K562 (cell line): Measurements from ENCODE around the gene MAP4. TPM values are rescaled to one million over a fixed set of nuclear protein-coding genes. Genes with fewer than 3 reads are reported as not detected.

ENCODE experiments used
- AFF4 ChIP-seq: sonication (generic); formaldehyde crosslinking; IDR thresholded peaks from 2 replicates; pipeline ENCODE4 v1.8.0; 2023; ENCODE audit warnings: mild to moderate bottlenecking, missing genetic modification reagents
- BACH1 ChIP-seq: fragments of 200-800 bp; sonication (Bioruptor generic); IDR thresholded peaks from 2 replicates; pipeline ENCODE4 v1.6.1; 2016; ENCODE audit warnings: missing genetic modification characterization, missing compliant biosample characterization
- BRCA1 ChIP-seq, 2 experiments: fragments of 450-650 bp in 1 of 2; sonication (generic) in 1 of 2; formaldehyde crosslinking in 1 of 2; IDR thresholded peaks; 2 replicates each; pipeline versions ENCODE4 v1.5.0 to v1.6.1; 2017 to 2020; ENCODE audit warnings: mild to moderate bottlenecking in 1 of 2, missing genetic modification reagents in 1 of 2
- C11orf30 ChIP-seq: fragments of 450-650 bp; IDR thresholded peaks from 2 replicates; pipeline ENCODE4 v1.6.1; 2016; ENCODE audit warnings: low read depth, mild to moderate bottlenecking
- CLOCK ChIP-seq: fragments of 250-450 bp; sonication (Bioruptor Pico); IDR thresholded peaks from 2 replicates; pipeline ENCODE4 v1.4.0; 2020; ENCODE audit warnings: mild to moderate bottlenecking, moderate library complexity, borderline replicate concordance
- EP300 ChIP-seq: IDR thresholded peaks from 2 replicates; pipeline ENCODE4 v1.6.1; 2012; ENCODE audit warnings: low read length, improper control_type of control experiment
- FUS ChIP-seq: fragments of 200-400 bp; formaldehyde crosslinking; optimal IDR thresholded peaks from 2 replicates; pipeline ENCODE3; 2017; ENCODE audit warnings: low read depth, low read length
- HLTF ChIP-seq: fragments of 450-650 bp; IDR thresholded peaks from 2 replicates; pipeline ENCODE4 v1.6.1; 2016
- LARP7 ChIP-seq: fragments of 450-650 bp; IDR thresholded peaks from 2 replicates; pipeline ENCODE4 v1.6.1; 2016
- MAFF ChIP-seq: IDR thresholded peaks from 2 replicates; pipeline ENCODE4 v1.6.1; 2012; ENCODE audit warnings: low read length, improper control_type of control experiment
- PHB ChIP-seq: fragments of 250-450 bp; sonication (Bioruptor Pico); IDR thresholded peaks from 2 replicates; pipeline ENCODE4 v1.5.0; 2021
- PHF8 ChIP-seq: fragments of 200-600 bp; sonication (generic); IDR thresholded peaks from 2 replicates; pipeline ENCODE4 v1.6.1; 2012; ENCODE audit warnings: mixed run types, mild to moderate bottlenecking, inconsistent platforms, low read length, moderate library complexity, borderline replicate concordance
- POLR2AphosphoS2 ChIP-seq: IDR thresholded peaks from 2 replicates; pipeline ENCODE4 v1.6.1; 2012; ENCODE audit warnings: low read length, improper control_type of control experiment
- SMARCA5 ChIP-seq: fragments of 450-650 bp; IDR thresholded peaks from 2 replicates; pipeline ENCODE4 v1.6.1; 2016
- STAT5A ChIP-seq: IDR thresholded peaks from 2 replicates; pipeline ENCODE4 v1.6.1; 2012; ENCODE audit warnings: low read length, inconsistent platforms, borderline replicate concordance
- ZBTB1 ChIP-seq: sonication (generic); formaldehyde crosslinking; IDR thresholded peaks from 2 replicates; pipeline ENCODE4 v1.8.1; 2023; ENCODE audit warnings: missing genetic modification reagents, low read depth, mild to moderate bottlenecking, borderline replicate concordance
- ZFP30 ChIP-seq: fragments of 250-450 bp; sonication (Bioruptor Pico); IDR thresholded peaks from 2 replicates; pipeline ENCODE4 v1.8.0; 2022; ENCODE audit warnings: moderate library complexity, mild to moderate bottlenecking, inconsistent platforms, borderline replicate concordance
- ZNF23 ChIP-seq: fragments of 250-450 bp; sonication (Bioruptor Pico); IDR thresholded peaks from 2 replicates; pipeline ENCODE4 v1.4.0; 2020; ENCODE audit warnings: mild to moderate bottlenecking
- ZNF280B ChIP-seq: fragments of 250-450 bp; sonication (Bioruptor Pico); IDR thresholded peaks from 2 replicates; pipeline ENCODE4 v1.5.1; 2021; ENCODE audit warnings: mild to moderate bottlenecking
- ZNF316 ChIP-seq: fragments of 450-650 bp; IDR thresholded peaks from 2 replicates; pipeline ENCODE4 v1.6.1; 2016
- ZNF354B ChIP-seq: fragments of 250-450 bp; sonication (Bioruptor Pico); IDR thresholded peaks from 2 replicates; pipeline ENCODE4 v1.4.0; 2020
- ZNF584 ChIP-seq: fragments of 200-800 bp; sonication (Bioruptor generic); IDR thresholded peaks from 2 replicates; pipeline ENCODE4 v1.6.1; 2016; ENCODE audit warnings: low read depth, mild to moderate bottlenecking, missing genetic modification characterization, missing compliant biosample characterization
- polyA plus RNA-seq, 8 experiments: library from polyadenylated mRNA; depleted of rRNA in 4 of 8; stranded (reverse) in 5 of 8; unstranded in 3 of 8; fragments of >200 nt; fragmentation: Nextera tagmentation in 2 of 8; fragmentation: Illumina TruSeq in 1 of 8; extraction: Ambion mirVana in 2 of 8; extraction: Trizol in 1 of 8; gene quantifications; 2 replicates each; pipeline versions ENCODE4 v1.2.1 to v1.2.3, GENCODE V29; 2011 to 2014; ENCODE audit warnings: inconsistent platforms in 1 of 8, missing spikeins in 1 of 8
- total RNA-seq, 7 experiments: library from RNA; depleted of rRNA in 6 of 7; stranded (reverse); fragments of >200 nt in 6 of 7; fragmentation: Illumina TruSeq in 2 of 7; extraction: Trizol in 2 of 7; gene quantifications; 2 replicates each; pipeline versions ENCODE4 v1.2.1 to v1.2.3, GENCODE V29; 2011 to 2021; ENCODE audit warnings: low replicate concordance in 1 of 7

The MAP4 gene
- total and polyA plus RNA-seq, 9 of the 15 experiments (the other 6 are each of a cell fraction or from before 2014, with no cell fraction given): 13.3 to 141 (median 36.8) TPM

GRCh38 chr3:47909607-47910006 is 106.6 kb downstream of the MAP4 start (continued):
- no peak for TF ChIP-seq CLOCK (CRISPR knock-in tag)
- TF ChIP-seq ZBTB1 (CRISPR knock-in tag): no peak
- no peak for TF ChIP-seq EP300
- TF ChIP-seq PHF8: no peak
- TF ChIP-seq BACH1 (tag): no peak
- TF ChIP-seq MAFF: peak; percentile 9; the same call in 1 of the 2 replicates
- no peak for TF ChIP-seq FUS
- no peak for TF ChIP-seq SMARCA5
- no peak for TF ChIP-seq BRCA1 (IDR thresholded peaks at IDR 0.05)
- no peak for TF ChIP-seq BRCA1 (CRISPR knock-in tag; IDR thresholded peaks at IDR 0.05)
- TF ChIP-seq ZFP30 (CRISPR knock-in tag): no peak
- TF ChIP-seq C11orf30: peak; percentile 33; the same call in 1 of the 2 replicates
- 0 out of 2 replicates have a peak, but pooled peaks have one; percentile 58 for TF ChIP-seq POLR2AphosphoS2
- no peak for TF ChIP-seq ZNF280B (CRISPR knock-in tag)
- no peak for TF ChIP-seq STAT5A
- TF ChIP-seq ZNF23: no peak
- TF ChIP-seq AFF4: no peak
- no peak for TF ChIP-seq ZNF584 (CRISPR knock-in tag)
- TF ChIP-seq LARP7: no peak
- no peak for TF ChIP-seq PHB (CRISPR knock-in tag)
- peak; percentile 71 for TF ChIP-seq ZNF316
- TF ChIP-seq ZNF354B (CRISPR knock-in tag): no peak
- TF ChIP-seq HLTF: no peak
